TTC549 (cell line): ENCODE results near the gene GALR1.

Source experiments
- FAIRE-seq: peaks from 2 replicates; lab custom pipeline; 2012; peaks lifted over from hg19 to GRCh38; lab: Jason Lieb, UNC

Gene GALR1

GRCh38 chr18:77321823-77322805 lies 72.5 kb downstream of the GALR1 start:
- no peak for FAIRE-seq

GRCh38 chr18:77323640-77324299 lies 74.1 kb downstream of the GALR1 start:
- FAIRE-seq: no peak
